Muscle layer of duodenum (tissue), 2 donors: ENCODE data around the gene SH3BGRL3.
A peak's percentile ranks its signal among the peaks of the same experiment; 100 is the strongest.

ENCODE experiments used
- H3K27ac ChIP-seq: one replicate; pipeline ENCODE4 v1.7.0; 2013; ENCODE audit warnings: mild to moderate bottlenecking, low read length
- H3K27me3 ChIP-seq: one replicate; pipeline ENCODE4 v1.7.0; 2013; ENCODE audit warnings: low read depth, mild to moderate bottlenecking, control low read depth, low read length
- H3K36me3 ChIP-seq, 2 donors: one replicate each; pipeline ENCODE4 v1.7.0; 2013; ENCODE audit warnings: low read length in 2 of 2, control low read depth in 1 of 2, mild to moderate bottlenecking in 1 of 2; ENCODE audit not compliant: insufficient read depth in 2 of 2, control insufficient read depth in 1 of 2
- H3K4me1 ChIP-seq, 2 donors: one replicate each; pipeline ENCODE4 v1.7.0; 2013; ENCODE audit warnings: low read length in 2 of 2, mild to moderate bottlenecking in 2 of 2, control low read depth in 1 of 2, moderate library complexity in 1 of 2; ENCODE audit not compliant: insufficient read depth in 2 of 2, control insufficient read depth in 1 of 2
- H3K4me3 ChIP-seq, 2 donors: one replicate each; pipeline ENCODE4 v1.7.0; 2013; ENCODE audit warnings: low read length in 2 of 2, low read depth in 1 of 2, mild to moderate bottlenecking in 1 of 2
- H3K9me3 ChIP-seq, 2 donors: one replicate each; pipeline ENCODE4 v1.7.0; 2013; ENCODE audit warnings: low read length in 2 of 2, control low read depth in 1 of 2, mild to moderate bottlenecking in 1 of 2; ENCODE audit not compliant: control insufficient read depth in 1 of 2
- donor health status: healthy.

Gene SH3BGRL3

GRCh38 chr1:26278724-26279455 is 996 bp upstream of the SH3BGRL3 start:
- H3K4me1 ChIP-seq: peaks cover 35 to 55% of the 10 kb centered on the region in 2 donors
- no peaks in the 10 kb centered on the region for H3K27me3 ChIP-seq
- peak overlapping the region; percentile 87 for H3K27ac ChIP-seq
- peaks cover 0 to 11% of the 10 kb centered on the region in 2 donors for H3K36me3 ChIP-seq
- peak overlapping the region; percentile 65 to 70 for H3K4me3 ChIP-seq
- H3K9me3 ChIP-seq: no peaks in the 10 kb centered on the region

- H3K27me3 ChIP-seq: no peaks in the 10 kb centered on the region
- H3K4me1 ChIP-seq: peaks cover 44 to 57% of the 10 kb centered on the region in 2 donors
- peak overlapping the region; percentile 77 for H3K27ac ChIP-seq
- peaks cover 0 to 11% of the 10 kb centered on the region in 2 donors for H3K36me3 ChIP-seq
- no peaks in the 10 kb centered on the region for H3K9me3 ChIP-seq
- H3K4me3 ChIP-seq: peak overlapping the region; percentile 65 to 70
Measured at GRCh38 chr1:26280333-26281042, 602 bp downstream of the SH3BGRL3 start.

- Histone ChIP-seq H3K9me3 (no peaks in the 10 kb centered on the region), H3K36me3 (peaks cover 0 to 11% of the 10 kb centered on the region in 2 donors), H3K4me3 (peak overlapping the region; percentile 65 to 70), H3K4me1 (peaks cover 40 to 51% of the 10 kb centered on the region in 2 donors), H3K27ac (peak overlapping the region; percentile 77), H3K27me3 (no peaks in the 10 kb centered on the region)
Measured at GRCh38 chr1:26281091-26281958, 1.4 kb downstream of the SH3BGRL3 start.

GRCh38 chr1:26281971-26282370 is 2.1 kb downstream of the SH3BGRL3 start:
- Histone ChIP-seq H3K9me3 (no peaks in the 10 kb centered on the region), H3K36me3 (peaks cover 0 to 9% of the 10 kb centered on the region in 2 donors), H3K4me1 (peaks cover 33 to 46% of the 10 kb centered on the region in 2 donors), H3K4me3 (peak overlapping the region; percentile 15 to 65), H3K27ac (no peak overlapping the region), H3K27me3 (no peaks in the 10 kb centered on the region)

GRCh38 chr1:26282401-26282918 is 2.6 kb downstream of the SH3BGRL3 start:
- H3K27me3 ChIP-seq: no peaks in the 10 kb centered on the region
- no peak overlapping the region for H3K4me3 ChIP-seq
- H3K4me1 ChIP-seq: peaks cover 31 to 44% of the 10 kb centered on the region in 2 donors
- no peaks in the 10 kb centered on the region for H3K9me3 ChIP-seq
- no peak overlapping the region for H3K27ac ChIP-seq
- H3K36me3 ChIP-seq: peaks cover 0 to 7% of the 10 kb centered on the region in 2 donors

- H3K36me3 ChIP-seq: peaks cover 0 to 7% of the 10 kb centered on the region in 2 donors
- H3K4me1 ChIP-seq: peaks cover 25 to 38% of the 10 kb centered on the region in 2 donors
- no peaks in the 10 kb centered on the region for H3K27me3 ChIP-seq
- no peaks in the 10 kb centered on the region for H3K9me3 ChIP-seq
- peak overlapping the region; percentile 2 for H3K27ac ChIP-seq
- no peak overlapping the region for H3K4me3 ChIP-seq
Measured at GRCh38 chr1:26283279-26283853, 3.5 kb downstream of the SH3BGRL3 start.

GRCh38 chr1:26283871-26284596 is 4.1 kb downstream of the SH3BGRL3 start:
- Histone ChIP-seq H3K9me3 (no peaks in the 10 kb centered on the region), H3K36me3 (peaks cover 0 to 7% of the 10 kb centered on the region in 2 donors), H3K27me3 (no peaks in the 10 kb centered on the region), H3K4me1 (peaks cover 23 to 32% of the 10 kb centered on the region in 2 donors), H3K4me3 (no peak overlapping the region), H3K27ac (peak overlapping the region; percentile 14)

- Histone ChIP-seq H3K9me3 (no peaks in the 10 kb centered on the region), H3K4me3 (no peak overlapping the region), H3K36me3 (peaks cover 0 to 7% of the 10 kb centered on the region in 2 donors), H3K27me3 (no peaks in the 10 kb centered on the region), H3K27ac (peak overlapping the region; percentile 14), H3K4me1 (peaks cover 21 to 29% of the 10 kb centered on the region in 2 donors)
Measured at GRCh38 chr1:26284597-26285347, 4.9 kb downstream of the SH3BGRL3 start.

- Histone ChIP-seq H3K27me3 (no peaks in the 10 kb centered on the region), H3K27ac (peak overlapping the region; percentile 1), H3K9me3 (no peaks in the 10 kb centered on the region), H3K36me3 (peaks cover 0 to 7% of the 10 kb centered on the region in 2 donors), H3K4me3 (no peak overlapping the region), H3K4me1 (peaks cover 23 to 26% of the 10 kb centered on the region in 2 donors)
Measured at GRCh38 chr1:26285366-26286063, 5.6 kb downstream of the SH3BGRL3 start.
